HFFc6 (cell line): ENCODE data around the gene MED25. TPM values are rescaled to one million over a fixed set of nuclear protein-coding genes. Genes with fewer than 3 reads are reported as not detected.

ENCODE experiments used
- DNase-seq: peaks from one replicate; pipeline ENCODE4 v3.0.0-alpha.2; 2018
- H3K27ac Mint-ChIP-seq: 2 replicates; pipeline ENCODE4 v1.8.0; 2020; ENCODE audit warnings: mild to moderate bottlenecking, mixed read lengths
- H3K27me3 Mint-ChIP-seq: 2 replicates; pipeline ENCODE4 v1.8.0; 2021; ENCODE audit warnings: mild to moderate bottlenecking, moderate library complexity, mixed read lengths; ENCODE audit not compliant: insufficient read depth
- H3K36me3 Mint-ChIP-seq: 2 replicates; pipeline ENCODE4 v1.8.0; 2021; ENCODE audit warnings: low read depth, mixed read lengths
- H3K4me1 Mint-ChIP-seq: 2 replicates; pipeline ENCODE4 v1.8.0; 2020; ENCODE audit warnings: low read depth, mixed read lengths
- H3K4me3 Mint-ChIP-seq: 2 replicates; pipeline ENCODE4 v1.8.0; 2020; ENCODE audit warnings: mild to moderate bottlenecking, moderate library complexity, mixed read lengths
- H3K9me3 Mint-ChIP-seq: 2 replicates; pipeline ENCODE4 v1.8.0; 2020; ENCODE audit warnings: mild to moderate bottlenecking, mixed read lengths
- CTCF ChIP-seq: fragments of 200-600 bp; sonication (generic); IDR thresholded peaks from 2 replicates; pipeline ENCODE4 v1.5.0; 2021; ENCODE audit warnings: antibody characterized with exemption, mild to moderate bottlenecking
- total RNA-seq, 6 experiments: library from RNA; stranded (reverse); fragmentation: NEBNext Ultra II Directional; extraction: Animal tissue kit (Norgen Biotek cat#: 25700); gene quantifications; 2 replicates in 1 of 6; 3 replicates in 5 of 6; pipeline ENCODE4 v1.2.3, GENCODE V29; 2021

Gene MED25
- total RNA-seq, 6 experiments from 2014 or later: 44.5 to 50.6 (median 47.8) TPM

GRCh38 chr19:49878744-49879070, 60.6 kb downstream of the MED25 start:
- Mint-ChIP-seq H3K36me3 (peaks cover 19% of the 10 kb centered on the region), H3K9me3 (no peaks in the 10 kb centered on the region), H3K4me3 (no peak overlapping the region), H3K27me3 (no peaks in the 10 kb centered on the region; the same call in none of the 2 replicates), H3K4me1 (peaks cover 23% of the 10 kb centered on the region), H3K27ac (no peak overlapping the region)
- TF ChIP-seq CTCF: no peak
- no peak for DNase-seq

GRCh38 chr19:49879243-49879963, 61.3 kb downstream of the MED25 start:
- Mint-ChIP-seq H3K27me3 (no peaks in the 10 kb centered on the region; the same call in 1 of the 2 replicates), H3K9me3 (no peaks in the 10 kb centered on the region), H3K27ac (no peak overlapping the region), H3K4me3 (no peak overlapping the region), H3K4me1 (peaks cover 23% of the 10 kb centered on the region), H3K36me3 (peaks cover 19% of the 10 kb centered on the region)
- no peak for DNase-seq
- no peak for TF ChIP-seq CTCF

GRCh38 chr19:49880162-49880869, 62.2 kb downstream of the MED25 start:
- H3K4me1 Mint-ChIP-seq: peaks cover 15% of the 10 kb centered on the region
- no peak for DNase-seq
- H3K27ac Mint-ChIP-seq: no peak overlapping the region
- no peaks in the 10 kb centered on the region; the same call in 1 of the 2 replicates for H3K27me3 Mint-ChIP-seq
- no peak overlapping the region for H3K4me3 Mint-ChIP-seq
- TF ChIP-seq CTCF: no peak
- H3K36me3 Mint-ChIP-seq: peaks cover 19% of the 10 kb centered on the region
- no peaks in the 10 kb centered on the region for H3K9me3 Mint-ChIP-seq

- H3K4me1 Mint-ChIP-seq: peaks cover 12% of the 10 kb centered on the region
- peaks cover 19% of the 10 kb centered on the region for H3K36me3 Mint-ChIP-seq
These were observed 63.1 kb downstream of the MED25 start for GRCh38 chr19:49881186-49881585.

More at GRCh38 chr19:49881186-49881585, 63.1 kb downstream of the MED25 start:
- no peaks in the 10 kb centered on the region; the same call in 1 of the 2 replicates for H3K27me3 Mint-ChIP-seq
- H3K27ac Mint-ChIP-seq: no peak overlapping the region
- H3K4me3 Mint-ChIP-seq: no peak overlapping the region
- no peaks in the 10 kb centered on the region for H3K9me3 Mint-ChIP-seq
- DNase-seq: no peak
- TF ChIP-seq CTCF: no peak
